Right forelimb (tissue), 1 donor: Measurements from ENCODE around the gene HEXD.
A peak's percentile ranks its signal among the peaks of the same experiment; 100 is the strongest.

Source experiments
- DNase-seq: peaks from one replicate; pipeline ENCODE4 v3.0.0-alpha.2; 2018

The HEXD gene

GRCh38 chr17:82461827-82462524 lies 43.8 kb downstream of the HEXD start:
- DNase-seq, result no peak

GRCh38 chr17:82463391-82463790 lies 45.2 kb downstream of the HEXD start:
- no peak for DNase-seq

DNA sequence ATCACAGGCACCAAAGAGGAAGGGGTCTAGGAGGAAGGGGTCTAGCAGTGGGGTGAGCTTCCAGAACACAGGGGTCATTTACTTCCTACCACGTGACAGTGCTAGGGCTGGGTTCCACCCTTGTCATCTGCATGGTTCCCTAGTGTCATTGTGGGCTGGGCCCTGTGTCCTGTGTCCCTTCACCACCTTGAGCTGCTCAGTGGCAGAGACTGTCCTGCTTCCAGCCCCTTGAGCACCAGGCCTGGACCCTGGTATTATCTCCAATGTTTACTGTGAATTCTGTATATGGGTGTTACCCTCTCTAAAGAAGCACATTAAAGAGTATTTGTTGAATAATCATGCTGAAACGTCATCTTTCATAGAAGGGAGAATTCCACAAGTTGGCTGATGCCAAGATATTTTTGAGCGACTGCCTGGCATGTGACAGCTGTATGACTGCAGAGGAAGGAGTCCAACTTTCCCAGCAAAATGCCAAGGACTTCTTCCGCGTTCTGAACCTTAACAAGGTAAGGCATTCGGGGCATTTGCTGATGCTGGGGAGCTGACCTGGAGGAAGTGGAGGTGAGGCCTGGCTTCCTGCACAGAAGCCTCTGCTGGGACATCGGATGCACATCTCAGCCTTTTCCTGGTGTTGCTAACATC lies 45.9 kb downstream of the HEXD start:
- DNase-seq, result no peak

DNA sequence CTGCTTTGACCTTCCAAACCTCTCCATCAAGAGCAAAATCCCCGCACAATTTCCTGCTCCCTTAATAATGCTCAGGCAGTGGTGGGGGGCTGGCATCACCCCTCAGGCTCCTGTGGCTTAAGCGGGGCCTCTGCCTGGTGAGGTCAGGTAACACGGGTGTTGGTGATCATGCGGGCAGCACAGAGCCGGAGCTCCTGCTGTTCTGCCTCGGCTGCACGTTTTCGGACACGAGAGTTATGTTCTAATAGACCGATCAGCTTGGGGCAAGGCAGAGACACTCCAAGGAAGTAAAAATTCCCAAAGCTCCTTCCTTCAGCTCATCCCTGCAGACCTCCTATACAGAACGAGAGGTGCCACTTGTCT lies 46.4 kb downstream of the HEXD start:
- DNase-seq, result no peak

DNA sequence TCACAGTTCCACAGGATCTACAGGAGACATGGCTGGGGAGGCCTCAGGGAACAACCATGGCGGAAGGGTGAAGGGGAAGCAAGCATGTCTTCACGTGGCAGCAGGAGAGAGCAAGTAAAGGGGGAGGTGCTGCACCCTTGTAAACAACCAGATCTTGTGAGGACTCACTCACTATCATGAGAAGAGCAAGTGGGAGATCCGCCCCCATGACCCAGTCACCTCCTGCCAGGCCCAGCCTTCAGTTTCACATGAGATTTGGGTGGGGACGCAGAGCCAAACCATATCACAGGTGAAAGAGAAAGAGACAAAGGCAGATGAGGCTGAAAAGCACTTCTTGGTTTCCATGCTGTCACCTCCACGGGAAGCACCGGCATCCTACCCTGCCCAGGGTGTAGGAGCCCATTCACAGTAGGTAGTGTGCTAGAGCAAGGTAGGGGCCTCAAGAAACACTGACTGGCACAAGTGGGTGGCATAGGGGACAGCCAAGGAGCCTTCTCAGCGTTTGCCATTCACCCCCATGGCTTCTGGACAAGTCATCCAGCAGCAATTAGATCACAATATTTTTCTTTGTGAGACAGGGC lies 47.0 kb downstream of the HEXD start:
- no peak for DNase-seq

GRCh38 chr17:82468692-82469091 lies 50.5 kb downstream of the HEXD start:
- no peak for DNase-seq

DNA sequence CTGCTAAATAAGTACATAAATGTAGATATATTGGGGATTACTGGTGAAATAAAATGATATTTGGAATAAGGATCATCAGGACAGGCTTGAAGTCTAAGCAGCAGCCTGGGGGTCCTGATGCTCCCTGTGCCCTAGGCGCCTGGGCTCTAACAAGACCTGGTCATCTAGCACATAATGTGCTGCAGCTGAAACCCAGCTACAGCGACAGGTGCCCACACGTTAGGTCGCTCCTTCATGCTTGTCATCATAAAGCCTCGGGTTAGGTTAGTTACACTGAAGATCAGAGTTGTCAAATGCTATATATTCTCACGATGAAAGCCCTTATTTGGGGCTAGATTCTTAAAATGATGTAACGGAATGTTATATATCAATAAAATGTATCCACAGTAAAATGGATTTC lies 51.9 kb downstream of the HEXD start:
- DNase-seq, result no peak

- DNase-seq, result no peak
Observed at GRCh38 chr17:82474223-82475010, 56.3 kb downstream of the HEXD start.

DNA sequence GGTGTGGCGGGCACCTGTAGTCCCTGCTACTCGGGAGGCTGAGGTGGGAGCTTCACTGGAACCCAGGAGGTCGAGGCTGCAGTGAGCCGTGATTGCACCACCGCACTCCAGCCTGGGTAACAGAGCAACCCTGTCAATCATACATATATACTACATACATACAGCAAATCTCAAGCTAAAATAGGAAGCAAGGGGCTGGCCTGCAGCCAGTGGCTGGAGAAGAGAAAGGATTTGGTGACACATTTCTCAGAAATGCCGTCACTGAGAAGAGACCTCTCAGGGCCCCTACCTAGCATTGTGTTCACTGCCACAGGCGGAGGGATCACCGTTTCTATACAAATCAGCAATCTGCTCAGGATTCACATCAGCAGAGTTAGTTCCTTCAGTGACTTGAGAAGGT lies 57.3 kb downstream of the HEXD start:
- DNase-seq, result no peak

DNA sequence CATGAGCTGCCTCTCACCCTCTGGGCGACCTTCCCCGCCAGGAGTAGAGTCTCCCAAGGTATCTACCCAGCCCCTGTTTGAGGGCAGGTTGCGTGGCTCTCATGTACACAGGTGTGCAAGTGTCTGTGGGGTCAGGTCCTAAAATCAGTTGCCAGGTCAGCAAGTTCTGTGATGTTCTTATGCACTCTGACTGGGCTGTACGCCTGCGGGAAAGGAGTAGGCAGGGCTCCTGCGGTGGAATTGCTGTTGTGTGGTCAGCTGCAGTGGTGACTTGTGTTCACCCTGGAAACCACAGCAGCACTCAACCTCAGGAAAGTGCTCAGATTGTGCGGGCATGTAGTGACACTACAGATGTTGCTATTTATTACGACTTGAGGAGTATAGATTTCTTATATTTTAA lies 59.8 kb downstream of the HEXD start:
- no peak for DNase-seq

DNA sequence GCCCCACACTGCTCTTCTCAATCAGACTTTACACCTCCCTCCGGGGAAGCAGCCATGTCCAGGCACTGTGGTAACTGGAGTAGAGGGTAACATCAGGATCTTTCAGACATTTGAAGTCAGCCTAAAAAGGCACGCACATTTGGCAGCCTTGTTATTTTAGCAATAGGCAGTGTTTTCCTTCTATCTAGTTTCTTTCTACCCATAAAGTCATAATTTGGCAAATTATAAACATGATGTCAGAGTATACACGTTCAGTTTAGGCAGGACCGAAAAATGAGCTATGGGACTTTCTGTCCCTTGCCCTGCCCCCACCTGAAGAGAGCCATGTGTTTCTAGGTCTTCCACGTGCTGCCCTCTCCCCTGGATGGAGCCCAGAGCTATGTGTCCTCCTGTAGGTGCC lies 61.5 kb downstream of the HEXD start:
- DNase-seq, result no peak

- no peak for DNase-seq
Observed at GRCh38 chr17:82480318-82480717, 62.2 kb downstream of the HEXD start.

DNA sequence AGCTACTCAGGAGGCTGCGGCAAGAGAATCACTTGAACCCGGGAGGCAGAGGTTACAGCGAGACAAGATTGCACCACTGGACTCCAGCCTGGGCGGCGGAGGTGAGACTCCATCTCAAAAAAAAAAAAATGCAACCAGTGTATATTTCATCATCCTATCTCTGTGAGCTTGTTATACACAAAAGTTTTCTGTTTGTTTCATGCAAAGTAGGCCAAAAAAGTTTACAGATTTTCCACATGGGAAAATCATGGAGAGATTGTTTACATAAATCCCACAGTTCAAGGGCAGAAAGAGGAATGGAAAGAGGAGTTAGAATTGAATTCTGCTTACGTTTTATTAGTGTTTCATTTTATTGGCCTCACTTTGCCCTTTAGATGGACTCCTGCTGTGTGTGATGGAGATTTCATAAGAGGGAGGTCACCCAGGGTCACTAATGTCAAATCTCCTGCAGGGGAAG lies 65.1 kb downstream of the HEXD start:
- DNase-seq, result no peak

- DNase-seq, result no peak
Observed at GRCh38 chr17:82483836-82484235, 65.7 kb downstream of the HEXD start.

GRCh38 chr17:82486231-82487094 lies 68.3 kb downstream of the HEXD start:
- no peak for DNase-seq

DNA sequence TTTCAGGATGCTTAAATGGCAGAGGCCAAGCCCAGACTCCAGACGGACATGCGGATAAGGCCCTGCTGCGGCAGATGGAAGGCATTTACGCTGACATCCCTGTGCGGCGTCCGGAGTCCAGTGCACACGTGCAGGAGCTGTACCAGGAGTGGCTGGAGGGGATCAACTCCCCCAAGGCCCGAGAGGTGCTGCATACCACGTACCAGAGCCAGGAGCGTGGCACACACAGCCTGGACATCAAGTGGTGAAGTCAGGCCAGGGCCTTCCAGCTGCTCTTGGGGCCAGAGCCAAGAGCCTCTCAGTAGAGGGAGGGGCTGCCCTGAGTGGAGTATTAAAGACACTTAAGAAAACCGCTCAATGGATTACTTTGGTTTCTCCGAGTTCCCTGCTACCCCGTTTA lies 69.8 kb downstream of the HEXD start:
- DNase-seq, result no peak

DNA sequence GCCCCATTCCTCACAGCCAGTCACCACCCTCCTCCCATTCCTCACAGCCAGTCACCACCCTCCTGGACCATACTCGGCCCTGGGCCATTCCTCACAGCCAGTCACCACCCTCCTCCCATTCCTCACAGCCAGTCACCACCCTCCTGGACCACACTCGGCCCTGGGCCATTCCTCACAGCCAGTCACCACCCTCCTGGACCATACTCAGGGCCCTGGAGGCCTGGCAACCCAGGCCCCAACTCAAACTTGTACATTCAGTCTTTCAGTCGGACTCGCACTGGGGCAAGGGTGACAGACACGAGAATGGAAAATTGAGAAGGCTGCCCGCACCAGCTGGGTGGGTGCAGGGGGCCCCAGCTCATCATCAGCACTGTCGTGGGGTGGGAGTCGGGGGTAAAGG lies 71.0 kb downstream of the HEXD start:
- DNase-seq, result peak; percentile 55

GRCh38 chr17:82489851-82490511 lies 71.8 kb downstream of the HEXD start:
- DNase-seq, result no peak

GRCh38 chr17:82490512-82491195 lies 72.5 kb downstream of the HEXD start:
- no peak for DNase-seq

- DNase-seq, result no peak
Observed at GRCh38 chr17:82491196-82491530, 73.0 kb downstream of the HEXD start.

DNA sequence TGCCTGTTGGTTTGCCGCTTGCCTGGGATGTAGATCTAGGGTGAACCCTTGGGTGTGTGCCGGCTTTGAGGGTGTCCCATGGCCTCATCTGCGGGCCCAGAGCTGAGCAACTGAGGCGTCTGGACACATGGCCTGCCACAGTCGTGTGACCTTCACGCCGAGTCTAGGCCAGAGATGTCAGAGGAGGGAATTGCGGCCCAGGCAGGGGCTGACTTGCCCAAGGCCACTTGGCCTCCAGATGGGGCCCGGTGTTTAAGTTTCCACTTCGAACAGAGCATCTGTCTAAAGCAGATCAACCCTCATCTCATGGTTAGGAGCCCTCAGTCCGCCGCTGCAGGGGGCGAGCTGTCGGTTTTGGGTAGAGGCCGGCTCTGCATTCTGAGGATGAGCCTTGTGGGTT lies 73.4 kb downstream of the HEXD start:
- DNase-seq, result no peak
